Measurements from ENCODE around the gene LNPK.

DNA sequence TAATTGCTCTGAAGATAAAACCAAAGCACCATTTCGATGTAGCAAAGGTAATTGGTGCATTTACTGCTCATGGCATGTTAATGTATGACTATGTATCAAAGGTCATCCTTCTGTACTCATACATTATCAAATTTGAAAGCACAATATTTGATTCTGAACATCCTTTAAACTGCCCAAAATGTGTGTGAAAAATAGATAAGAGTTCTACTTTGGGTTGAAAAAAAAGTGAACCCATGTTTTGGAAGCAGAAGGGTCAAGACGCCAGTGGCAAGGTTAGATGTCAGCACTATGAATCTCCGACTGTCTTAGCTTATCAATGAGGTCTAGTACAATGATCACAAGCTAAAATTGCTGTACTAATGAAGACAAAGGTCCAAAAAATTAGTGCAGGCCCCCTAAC lies 83.1 kb downstream of the LNPK start:
- TF ChIP-seq, protein P1, sequence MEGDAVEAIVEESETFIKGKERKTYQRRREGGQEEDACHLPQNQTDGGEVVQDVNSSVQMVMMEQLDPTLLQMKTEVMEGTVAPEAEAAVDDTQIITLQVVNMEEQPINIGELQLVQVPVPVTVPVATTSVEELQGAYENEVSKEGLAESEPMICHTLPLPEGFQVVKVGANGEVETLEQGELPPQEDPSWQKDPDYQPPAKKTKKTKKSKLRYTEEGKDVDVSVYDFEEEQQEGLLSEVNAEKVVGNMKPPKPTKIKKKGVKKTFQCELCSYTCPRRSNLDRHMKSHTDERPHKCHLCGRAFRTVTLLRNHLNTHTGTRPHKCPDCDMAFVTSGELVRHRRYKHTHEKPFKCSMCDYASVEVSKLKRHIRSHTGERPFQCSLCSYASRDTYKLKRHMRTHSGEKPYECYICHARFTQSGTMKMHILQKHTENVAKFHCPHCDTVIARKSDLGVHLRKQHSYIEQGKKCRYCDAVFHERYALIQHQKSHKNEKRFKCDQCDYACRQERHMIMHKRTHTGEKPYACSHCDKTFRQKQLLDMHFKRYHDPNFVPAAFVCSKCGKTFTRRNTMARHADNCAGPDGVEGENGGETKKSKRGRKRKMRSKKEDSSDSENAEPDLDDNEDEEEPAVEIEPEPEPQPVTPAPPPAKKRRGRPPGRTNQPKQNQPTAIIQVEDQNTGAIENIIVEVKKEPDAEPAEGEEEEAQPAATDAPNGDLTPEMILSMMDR (conservative IDR thresholded peaks at IDR 0.05 in 1 of 2, IDR thresholded peaks at IDR 0.05 in 1 of 2; ENCODE audit: low read depth in 1 of 2, low read length in 2 of 2): no peak
- no peak for TF ChIP-seq EZH2 (IDR thresholded peaks at IDR 0.05; ENCODE audit: low read length, missing control alignments)
